LoVo (cell line): ENCODE data around the gene AOPEP.

ENCODE experiments used
- DNase-seq: peaks from one replicate; pipeline ENCODE4 v3.0.0-alpha.2; 2016; ENCODE audit warnings: low spot score

Gene AOPEP

GRCh38 chr9:94993821-94994165, 267.3 kb downstream of the AOPEP start:
- DNase-seq = no peak

GRCh38 chr9:94995048-94995693, 268.7 kb downstream of the AOPEP start:
- DNase-seq = no peak

DNA sequence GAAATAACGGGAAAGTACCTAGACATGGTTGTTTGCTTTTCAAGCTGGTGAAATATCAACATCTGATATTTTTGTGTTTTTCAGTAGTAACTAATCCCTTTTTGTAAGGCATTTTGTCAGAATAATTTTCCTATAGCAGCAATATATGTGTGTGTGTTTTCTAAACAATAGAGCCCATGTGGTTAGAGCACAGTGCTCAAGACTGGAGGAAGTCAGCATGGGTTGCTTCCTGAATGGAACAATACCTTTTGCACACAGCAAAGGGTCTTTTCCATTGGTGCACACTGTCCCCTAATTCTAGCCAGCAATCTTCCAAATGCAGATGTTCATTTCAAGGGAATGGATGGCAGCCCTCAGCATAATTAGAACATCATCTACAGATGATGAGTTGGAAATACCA, 270.1 kb downstream of the AOPEP start:
- no peak for DNase-seq

- no peak for DNase-seq
These were observed 271.2 kb downstream of the AOPEP start for GRCh38 chr9:94997727-94998126.

DNA sequence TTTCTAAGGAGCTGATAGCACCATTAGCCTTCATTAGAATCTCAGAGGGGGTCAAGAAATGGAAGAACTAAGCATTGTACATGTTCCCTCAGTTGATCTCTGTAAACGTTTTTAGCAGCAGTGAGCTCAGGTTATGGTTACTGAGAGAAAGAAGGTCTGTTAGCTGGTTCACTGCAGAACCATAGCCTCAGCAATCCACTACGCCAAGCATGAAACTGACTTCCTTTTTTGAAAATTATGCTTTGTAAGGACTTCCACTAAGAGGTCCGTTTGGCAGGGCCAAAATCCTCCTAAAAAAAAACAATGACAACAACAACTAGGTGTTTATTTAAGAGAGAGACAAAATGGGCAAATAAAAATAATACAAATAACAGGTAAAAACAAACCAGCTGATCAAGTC, 273.3 kb downstream of the AOPEP start:
- no peak for DNase-seq

DNA sequence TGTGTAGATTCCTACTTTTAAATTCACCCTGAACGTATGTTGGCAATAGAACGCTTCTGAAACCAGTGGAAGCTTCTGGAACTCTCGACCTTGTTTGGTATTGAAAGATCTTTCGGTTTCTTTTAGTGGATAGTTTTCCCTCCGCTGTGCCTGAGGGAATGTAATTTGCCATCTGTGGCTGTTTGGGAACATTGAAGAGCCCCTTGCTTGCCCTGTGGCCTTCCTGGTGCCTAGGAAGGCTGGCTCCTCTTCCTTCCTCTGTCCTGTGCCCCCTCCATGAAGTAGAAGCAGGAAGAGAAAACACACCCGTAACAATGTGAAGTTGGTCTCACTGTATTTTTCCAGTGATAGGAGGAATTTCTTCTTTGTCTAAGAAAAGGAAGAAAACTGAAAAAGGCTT, 274.3 kb downstream of the AOPEP start:
- no peak for DNase-seq

DNA sequence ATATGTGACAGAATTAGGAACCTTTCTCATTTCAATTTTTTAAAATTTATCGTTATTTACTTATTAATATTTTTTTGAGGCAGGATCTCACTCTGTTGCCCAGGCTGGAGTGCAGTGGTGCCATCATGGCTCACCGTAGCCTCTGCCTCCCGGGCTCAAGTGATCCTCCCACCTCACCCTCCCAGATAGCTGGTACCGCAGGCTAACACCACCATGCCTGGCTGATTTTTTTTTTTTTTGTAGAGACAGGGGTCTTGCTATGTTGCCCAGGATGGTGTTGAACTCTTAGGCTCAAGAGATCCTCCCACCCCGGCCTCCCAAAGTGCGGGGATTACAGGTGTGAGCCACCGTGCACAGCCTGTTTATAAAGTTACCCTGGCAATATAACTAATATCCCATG, 275.2 kb downstream of the AOPEP start:
- DNase-seq = no peak

- peak; percentile 53 for DNase-seq
These were observed 277.4 kb downstream of the AOPEP start for GRCh38 chr9:95003689-95004410.

- DNase-seq = peak; percentile 61
These were observed 278.1 kb downstream of the AOPEP start for GRCh38 chr9:95004411-95005277.

- no peak for DNase-seq
These were observed 279.0 kb downstream of the AOPEP start for GRCh38 chr9:95005278-95006143.

DNA sequence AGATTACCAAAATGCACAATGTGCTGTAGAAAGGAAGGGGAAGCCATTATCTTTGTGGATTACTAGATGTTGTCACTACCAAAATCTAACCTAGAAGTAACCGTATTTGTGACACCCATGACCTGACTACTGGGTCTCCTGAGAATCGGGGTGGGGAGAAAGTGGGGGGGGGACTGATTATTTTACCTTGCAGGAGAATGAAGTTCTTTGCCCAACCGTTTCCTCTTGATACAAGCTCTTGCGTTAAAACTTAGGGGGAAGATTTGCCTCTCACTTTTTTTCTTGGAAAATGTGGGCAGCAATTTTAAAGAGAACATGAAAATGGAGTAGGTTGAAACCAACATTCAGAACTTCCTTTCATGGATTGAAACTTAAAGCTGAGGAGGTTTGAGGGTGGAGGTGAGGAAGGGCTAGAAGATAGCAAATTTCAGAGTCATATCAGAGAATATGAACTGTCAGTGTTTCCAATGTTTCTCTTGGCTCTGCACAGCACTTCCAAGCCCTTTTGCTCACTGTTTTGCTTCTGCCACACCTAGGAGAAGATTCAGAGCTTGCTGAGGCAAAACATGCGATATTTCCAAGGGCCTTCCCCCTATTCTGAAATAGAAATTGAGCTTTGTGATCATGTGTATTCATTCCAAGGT, 280.8 kb downstream of the AOPEP start:
- DNase-seq = no peak

GRCh38 chr9:95008151-95008771, 281.8 kb downstream of the AOPEP start:
- DNase-seq = no peak

DNA sequence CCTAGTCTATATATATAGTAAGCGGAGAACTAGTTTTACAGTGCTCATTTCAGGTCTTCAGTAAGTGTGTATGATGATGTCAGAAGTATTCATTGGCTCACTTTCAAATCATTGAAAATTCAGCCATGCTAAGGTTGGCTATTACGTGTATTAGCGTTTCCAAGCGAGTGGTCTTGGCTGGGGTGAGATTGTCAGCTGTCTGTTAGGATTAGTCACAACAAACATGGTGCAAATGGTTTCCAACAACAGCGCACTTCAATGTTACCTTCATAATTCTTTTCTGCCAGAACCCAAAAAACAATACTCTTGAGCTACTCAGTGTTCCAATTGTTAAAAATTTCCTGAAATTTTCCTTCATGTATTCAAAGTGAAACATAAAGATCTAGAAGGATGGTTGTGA, 283.0 kb downstream of the AOPEP start:
- DNase-seq = no peak

GRCh38 chr9:95010431-95010838, 283.9 kb downstream of the AOPEP start:
- no peak for DNase-seq

DNA sequence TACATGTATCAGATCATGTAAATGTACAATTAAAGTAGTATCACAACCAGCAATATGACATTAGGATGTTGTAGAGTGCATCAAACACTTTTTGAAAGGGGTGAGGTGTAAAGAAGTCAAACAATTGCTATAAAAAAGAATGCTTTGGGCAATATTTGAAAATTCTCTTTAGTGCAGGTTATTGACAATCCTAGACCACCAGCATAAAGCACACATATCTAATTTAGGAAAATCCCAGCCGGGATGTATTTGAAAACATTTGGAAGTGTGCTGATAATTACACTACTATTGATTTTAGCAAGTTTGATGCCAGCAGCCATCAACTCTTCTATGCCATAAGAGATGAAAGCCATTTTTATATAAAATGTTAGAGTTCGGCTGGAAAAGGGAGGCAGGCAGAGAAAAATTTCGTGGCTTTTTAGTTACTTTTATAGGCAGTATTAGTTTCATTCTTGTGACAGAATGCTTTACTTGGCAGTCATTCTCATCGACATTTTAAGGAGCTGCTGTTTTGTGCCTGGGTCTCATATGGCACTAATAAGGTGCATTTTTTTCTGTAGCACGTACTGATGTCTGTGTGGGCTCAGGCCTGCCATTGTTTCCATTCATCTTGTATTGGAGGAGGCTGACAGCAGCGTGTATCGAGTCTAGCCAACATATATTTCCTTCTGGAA, 285.7 kb downstream of the AOPEP start:
- DNase-seq = no peak

GRCh38 chr9:95012902-95013301, 286.4 kb downstream of the AOPEP start:
- DNase-seq = no peak

DNA sequence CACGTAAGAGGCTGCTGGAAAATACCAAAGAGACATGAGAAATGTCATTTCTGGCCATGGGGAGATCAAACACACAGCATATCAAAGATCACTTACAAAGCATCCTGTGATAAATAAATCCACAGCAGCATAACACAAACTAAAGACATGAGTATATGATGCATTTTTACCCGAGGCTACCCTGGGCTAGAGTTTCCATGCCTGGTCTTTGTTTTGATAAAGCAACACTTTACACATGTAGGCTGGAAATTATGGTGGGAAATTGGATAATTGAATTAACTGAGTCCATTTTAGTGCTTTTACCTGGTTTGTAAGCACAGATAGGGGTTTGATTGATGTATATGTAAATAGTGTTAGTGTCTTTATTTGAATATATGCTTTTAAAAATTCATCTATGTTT, 288.4 kb downstream of the AOPEP start:
- no peak for DNase-seq

DNA sequence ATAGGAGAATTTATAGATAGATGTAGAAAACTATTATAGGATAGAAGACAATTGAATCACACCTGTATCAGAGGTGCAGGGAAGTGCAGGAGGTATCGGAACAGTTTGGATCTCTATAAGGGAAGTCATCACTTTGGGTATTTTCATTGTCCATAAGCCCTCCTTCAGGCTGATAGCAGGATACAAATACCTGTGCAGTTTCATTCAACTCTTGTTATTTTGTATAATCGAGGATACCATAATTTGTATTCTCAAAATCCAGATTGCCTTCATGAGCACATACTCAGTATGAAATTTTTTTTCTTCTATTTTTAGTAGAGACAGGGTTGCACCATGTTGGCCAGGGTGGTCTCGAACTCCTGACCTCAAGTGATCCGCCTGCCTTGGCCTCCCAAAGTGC, 289.1 kb downstream of the AOPEP start:
- no peak for DNase-seq

DNA sequence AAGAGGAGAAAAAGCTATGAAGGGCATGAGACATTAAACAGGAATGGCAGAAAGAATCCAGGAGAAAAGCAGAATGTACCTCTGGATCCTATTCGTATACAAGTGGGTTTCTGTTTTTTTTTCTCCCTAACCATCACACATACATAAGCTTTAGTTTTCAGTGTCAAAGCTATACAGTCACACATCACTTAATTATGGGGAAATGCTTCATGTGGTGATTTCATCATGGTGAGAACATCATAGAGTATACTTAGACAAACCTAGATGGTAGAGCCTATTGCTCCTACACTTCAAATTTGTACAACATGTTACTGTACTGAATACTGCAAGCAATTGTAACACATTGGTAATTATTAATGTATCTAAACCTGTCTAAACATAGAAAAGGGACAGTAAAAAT, 290.6 kb downstream of the AOPEP start:
- no peak for DNase-seq

- no peak for DNase-seq
These were observed 291.2 kb downstream of the AOPEP start for GRCh38 chr9:95017661-95018060.
